Measurements from ENCODE around the gene ARHGAP19. TPM values are rescaled to one million over a fixed set of nuclear protein-coding genes. Genes with fewer than 3 reads are reported as not detected.

ARHGAP19 gene
- total and polyA plus RNA-seq, 2 of the 8 experiments (the other 6 are each of a cell fraction or from before 2014, with no cell fraction given), result 13.3 to 32.1 TPM

- no peak overlapping the region for H2AFZ ChIP-seq (ENCODE audit: low read length)
- DNase-seq (ENCODE audit: low read depth in 1 of 2, low spot score in 2 of 2) (no peak), FAIRE-seq (peak; percentile 82)
- H3K23ac ChIP-seq (ENCODE audit: insufficient read length), result no peak overlapping the region
- no peak overlapping the region for H3K18ac ChIP-seq (ENCODE audit: extremely low read depth, low read length)
- H3K4me3 ChIP-seq (ENCODE audit: extremely low read depth in 1 of 4, insufficient read depth in 2 of 4, low read depth in 3 of 4, low read length in 4 of 4), result no peak overlapping the region
- no peak overlapping the region for H2BK12ac ChIP-seq (ENCODE audit: low read depth, low read length)
- no peak overlapping the region for H3K14ac ChIP-seq (ENCODE audit: insufficient read length)
- H3K23me2 ChIP-seq (ENCODE audit: low read depth, low read length), result no peaks in the 10 kb centered on the region
- no peaks in the 10 kb centered on the region for H3K4me1 ChIP-seq (replicated peaks in 1 of 4; ENCODE audit: control insufficient read depth in 3 of 4, insufficient read depth in 4 of 4, low read length in 3 of 4)
- no peak overlapping the region for H3K4ac ChIP-seq (replicated peaks; ENCODE audit: insufficient read length, low read depth, low read length)
- H2AK5ac ChIP-seq (ENCODE audit: low read depth, low read length), result no peak overlapping the region
- H2BK20ac ChIP-seq (ENCODE audit: low read length), result no peak overlapping the region
- no peak overlapping the region for H3K27ac ChIP-seq (ENCODE audit: low read depth, low read length)
- no peak overlapping the region for H3K9ac ChIP-seq (replicated peaks in 1 of 4; ENCODE audit: extremely low read depth in 1 of 4, low read depth in 3 of 4, low read length in 3 of 4)
- H2BK5ac ChIP-seq (ENCODE audit: low read depth, low read length), result no peak overlapping the region
- no peak overlapping the region for H4K91ac ChIP-seq (replicated peaks; ENCODE audit: insufficient read length, low read length)
- no peaks in the 10 kb centered on the region for H4K20me1 ChIP-seq (replicated peaks in 1 of 2; ENCODE audit: control insufficient read depth in 1 of 2, insufficient read depth in 2 of 2, low read length in 2 of 2)
- no peak overlapping the region for H4K5ac ChIP-seq (ENCODE audit: insufficient read length, low read depth, low read length)
- H3K79me2 ChIP-seq (ENCODE audit: control insufficient read depth in 1 of 2, insufficient read depth in 2 of 2, low read length in 2 of 2), result no peaks in the 10 kb centered on the region
- H3K9me3 ChIP-seq (ENCODE audit: insufficient read depth in 2 of 2, low read depth in 1 of 2, low read length in 1 of 2), result no peaks in the 10 kb centered on the region
- ChIA-PET CTCF (ENCODE audit: partially characterized antibody) (interaction anchor here (0.7 to 44.6 kb wide), 35 partner anchors 10 to 240 kb away, joined by 3 to 1348 read pairs (median 3); no protein-coding TSS in a partner anchor), POLR2A (ENCODE audit: partially characterized antibody) (interaction anchor here (1.1 kb wide), 1 partner anchor 37 kb away, joined by 3 read pairs; no protein-coding TSS in a partner anchor)
- peaks cover 0 to 5% (median 2%) of the 10 kb centered on the region in 4 experiments; a peak in 3 of 8 replicates for H3K36me3 ChIP-seq (ENCODE audit: control insufficient read depth in 2 of 4, insufficient read depth in 4 of 4, low read length in 3 of 4)
- H4K8ac ChIP-seq (ENCODE audit: extremely low read depth, insufficient read depth, low read length), result no peak overlapping the region
- no peaks in the 10 kb centered on the region for H3K79me1 ChIP-seq (ENCODE audit: low read depth, low read length)
- no peak overlapping the region for H3K56ac ChIP-seq (replicated peaks; ENCODE audit: insufficient read length, low read depth, low read length)
- no peak overlapping the region for H2BK15ac ChIP-seq (ENCODE audit: low read length)
- 50% methylated on average over 1 of the region's 1 CpG; no CpG with 5 or more reads in 1 of the 2 experiments for WGBS, 2 experiments (ENCODE audit: extremely low coverage in 1 of 2, insufficient coverage in 1 of 2, insufficient read length in 1 of 2, insufficient replicate concordance in 2 of 2, low coverage in 1 of 2, low lambda C conversion rate in 2 of 2, missing lambda C conversion rate in 1 of 2)
- H2BK120ac ChIP-seq (replicated peaks; ENCODE audit: low read depth, low read length), result no peak overlapping the region
- no peak overlapping the region for H3K4me2 ChIP-seq (ENCODE audit: insufficient read depth in 1 of 2, low read depth in 2 of 2, low read length in 2 of 2)
- no peaks in the 10 kb centered on the region for H3K27me3 ChIP-seq (replicated peaks in 1 of 4; ENCODE audit: control insufficient read depth in 3 of 4, extremely low read depth in 1 of 4, insufficient read depth in 3 of 4, low read length in 3 of 4)
- no peak for TF ChIP-seq USF2 (IDR thresholded peaks at IDR 0.05; ENCODE audit: low read length)
- no peak for TF ChIP-seq TAF7 (optimal IDR thresholded peaks at IDR 0.05; ENCODE audit: borderline replicate concordance, low read depth, low read length)
- TF ChIP-seq NANOG (IDR thresholded peaks at IDR 0.05; ENCODE audit: insufficient read depth, low read depth, low read length, poor library complexity, severe bottlenecking), result no peak
- TF ChIP-seq JUND (IDR thresholded peaks at IDR 0.05; ENCODE audit: low read length), result no peak
- TF ChIP-seq SUZ12 (IDR thresholded peaks at IDR 0.05; ENCODE audit: low read length), result no peak
- no peak for TF ChIP-seq PHF8 (conservative IDR thresholded peaks at IDR 0.05; ENCODE audit: low read depth, low read length)
- peak in 2 of 3 experiments; percentile 31 to 57; a peak in 2 of 4 replicates for TF ChIP-seq CTCF (IDR thresholded peaks at IDR 0.05; ENCODE audit: control extremely low read depth in 1 of 3, insufficient read depth in 1 of 3, low read depth in 1 of 3, low read length in 3 of 3)
- peak; percentile 70 to 75 for TF ChIP-seq RAD21 (IDR thresholded peaks at IDR 0.05 in 1 of 2, conservative IDR thresholded peaks at IDR 0.05 in 1 of 2; ENCODE audit: low read depth in 2 of 2, low read length in 2 of 2)
Observed at GRCh38 chr10:97234400-97234799, 58.0 kb downstream of the ARHGAP19 start.
